ENCODE results near the gene ACAD9. TPM values are rescaled to one million over a fixed set of nuclear protein-coding genes. Genes with fewer than 3 reads are reported as not detected.
A peak's percentile ranks its signal among the peaks of the same experiment; 100 is the strongest.
"Not testable (repeated sequence)": the region's sequence is repeated elsewhere in the genome, so short reads cannot be mapped to it uniquely, and the experiment has no call there.

Gene ACAD9
- total RNA-seq, 1 donor from 2014 or later: 61.8 TPM

DNA sequence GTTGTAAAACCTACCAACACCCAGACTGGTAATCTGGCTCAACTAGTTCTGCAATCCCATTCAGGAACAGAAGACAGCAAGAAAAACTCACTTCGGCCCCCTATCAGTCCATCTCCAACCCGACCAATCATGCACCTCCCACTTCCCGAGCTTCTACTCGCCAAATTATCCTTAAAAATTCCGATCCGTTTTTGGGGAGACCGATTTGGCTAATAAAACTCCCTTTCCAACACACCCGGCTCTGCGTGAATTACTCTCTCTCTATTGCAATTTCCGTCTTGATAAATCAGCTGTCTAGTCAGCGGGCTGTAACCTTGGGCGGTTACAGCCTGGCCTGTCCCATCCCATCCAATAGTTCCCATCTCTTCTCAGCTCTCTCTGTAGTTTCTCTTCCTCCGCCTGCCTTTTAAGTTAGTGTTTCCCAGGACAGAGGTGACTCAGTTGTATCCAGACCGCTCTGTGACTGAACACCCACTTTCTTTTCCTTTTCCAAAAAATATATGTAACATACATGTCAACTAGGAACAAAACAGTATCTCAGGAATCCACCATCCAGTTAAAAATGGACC, 780 bp upstream of the ACAD9 start:
- Mint-ChIP-seq H3K27me3 (ENCODE audit: low read depth) (peaks cover 7% of the 10 kb centered on the region), H3K4me3 (peak overlapping the region; percentile 80), H3K27ac (peak overlapping the region; percentile 98), H3K4me1 (peaks cover 45% of the 10 kb centered on the region), H3K9me3 (no peaks in the 10 kb centered on the region), H3K36me3 (peaks cover 2% of the 10 kb centered on the region)
- DNase-seq (ENCODE audit: low spot score in 2 of 2, unreplicated experiment in 2 of 2): no peak
- no peak for TF ChIP-seq CTCF (IDR thresholded peaks at IDR 0.05; ENCODE audit: unreplicated experiment)

- Mint-ChIP-seq H3K9me3 (no peaks in the 10 kb centered on the region), H3K27ac (peak overlapping the region; percentile 98), H3K4me3 (peak overlapping the region; percentile 80), H3K36me3 (peaks cover 4% of the 10 kb centered on the region), H3K27me3 (ENCODE audit: low read depth) (no peaks in the 10 kb centered on the region), H3K4me1 (peaks cover 45% of the 10 kb centered on the region)
- no peak for DNase-seq (ENCODE audit: low spot score in 2 of 2, unreplicated experiment in 2 of 2)
- no peak for TF ChIP-seq CTCF (IDR thresholded peaks at IDR 0.05; ENCODE audit: unreplicated experiment)
Observed at GRCh38 chr3:128879991-128880390, 571 bp downstream of the ACAD9 start.

- H3K27me3 Mint-ChIP-seq (ENCODE audit: low read depth); H3K36me3 Mint-ChIP-seq; H3K9me3 Mint-ChIP-seq; DNase-seq (ENCODE audit: low spot score in 2 of 2, unreplicated experiment in 2 of 2): not testable (repeated sequence)
- Mint-ChIP-seq H3K27ac (peak overlapping the region; percentile 98), H3K4me3 (peak overlapping the region; percentile 80), H3K4me1 (peaks cover 45% of the 10 kb centered on the region)
Observed at GRCh38 chr3:128880455-128880854, 1.0 kb downstream of the ACAD9 start.

GRCh38 chr3:128881576-128881975, 2.2 kb downstream of the ACAD9 start:
- Mint-ChIP-seq H3K4me1 (peaks cover 45% of the 10 kb centered on the region), H3K4me3 (peak overlapping the region; percentile 26)
- no peak for TF ChIP-seq CTCF (IDR thresholded peaks at IDR 0.05; ENCODE audit: unreplicated experiment)

DNA sequence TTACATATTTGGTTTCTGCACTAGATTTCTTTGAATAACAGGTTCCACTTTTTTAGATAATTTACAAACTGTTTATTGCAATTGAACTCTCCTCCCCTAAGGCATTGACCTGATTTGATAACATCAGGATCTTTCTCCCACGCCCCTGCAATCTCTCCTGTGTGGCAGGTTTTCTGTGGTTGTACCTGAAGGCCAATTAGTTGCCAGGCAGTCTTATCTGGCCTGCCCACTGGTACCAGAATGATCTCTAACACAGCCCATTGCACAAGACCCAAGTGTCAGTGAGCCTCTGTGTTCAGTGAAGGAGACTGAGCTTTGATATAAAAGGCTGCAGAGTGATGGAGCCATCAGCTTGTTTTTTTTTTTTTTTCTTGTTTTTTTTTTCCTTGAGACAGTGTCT, 3.3 kb downstream of the ACAD9 start:
- Mint-ChIP-seq H3K36me3 (peaks cover 7% of the 10 kb centered on the region), H3K4me1 (peaks cover 40% of the 10 kb centered on the region), H3K27ac (no peak overlapping the region), H3K27me3 (ENCODE audit: low read depth) (no peaks in the 10 kb centered on the region), H3K9me3 (no peaks in the 10 kb centered on the region), H3K4me3 (no peak overlapping the region)
- TF ChIP-seq CTCF (IDR thresholded peaks at IDR 0.05; ENCODE audit: unreplicated experiment): no peak
- DNase-seq (ENCODE audit: low spot score in 2 of 2, unreplicated experiment in 2 of 2): no peak

More at GRCh38 chr3:128881576-128881975, 2.2 kb downstream of the ACAD9 start:
- DNase-seq (ENCODE audit: low spot score in 2 of 2, unreplicated experiment in 2 of 2): no peak
- no peaks in the 10 kb centered on the region for H3K9me3 Mint-ChIP-seq
- no peak overlapping the region for H3K27ac Mint-ChIP-seq
- H3K27me3 Mint-ChIP-seq (ENCODE audit: low read depth): no peaks in the 10 kb centered on the region
- peaks cover 5% of the 10 kb centered on the region for H3K36me3 Mint-ChIP-seq

- no peak for DNase-seq (ENCODE audit: low spot score in 2 of 2, unreplicated experiment in 2 of 2)
- Mint-ChIP-seq H3K9me3 (no peaks in the 10 kb centered on the region), H3K27ac (no peak overlapping the region), H3K4me3 (no peak overlapping the region), H3K36me3 (peaks cover 14% of the 10 kb centered on the region), H3K4me1 (peaks cover 23% of the 10 kb centered on the region), H3K27me3 (ENCODE audit: low read depth) (no peaks in the 10 kb centered on the region)
- no peak for TF ChIP-seq CTCF (IDR thresholded peaks at IDR 0.05; ENCODE audit: unreplicated experiment)
Observed at GRCh38 chr3:128884992-128885391, 5.6 kb downstream of the ACAD9 start.

Measured in mesothelial cell of epicardium (in vitro differentiated cells).